GM23338 (cell line): ENCODE data around the gene CHRNA5. TPM values are rescaled to one million over a fixed set of nuclear protein-coding genes. Genes with fewer than 3 reads are reported as not detected.

Source experiments
- ATAC-seq: fragments of 200-7000 bp; cut with Tn5 transposase; 3 replicates; pipeline ENCODE4 v1.9.1; 2020
- DNase-seq: peaks from one replicate; pipeline ENCODE4 v3.0.0-alpha.2; 2015; ENCODE audit warnings: low spot score
- H2AFZ ChIP-seq: fragments of 200-600 bp; sonication (generic); 2 replicates; pipeline ENCODE4 v1.8.0; 2016; ENCODE audit warnings: antibody characterized with exemption, mild to moderate bottlenecking, moderate library complexity
- H3F3A ChIP-seq: fragments of 200-600 bp; sonication (generic); replicated peaks from 2 replicates; pipeline ENCODE4 v1.8.0; 2017; ENCODE audit warnings: antibody characterized with exemption, mixed run types, low read depth
- H3K27ac ChIP-seq: fragments of 200-600 bp; sonication (generic); 2 replicates; pipeline ENCODE4 v1.6.1; 2016; ENCODE audit warnings: low read depth
- H3K27me3 ChIP-seq: fragments of 200-600 bp; sonication (generic); 2 replicates; pipeline ENCODE4 v1.8.0; 2016; ENCODE audit warnings: mild to moderate bottlenecking, mixed run types, moderate library complexity; ENCODE audit not compliant: insufficient read depth
- H3K36me3 ChIP-seq: fragments of 200-600 bp; sonication (generic); 2 replicates; pipeline ENCODE4 v1.8.0; 2016; ENCODE audit warnings: mild to moderate bottlenecking; ENCODE audit not compliant: insufficient read depth
- H3K4me1 ChIP-seq: fragments of 200-600 bp; sonication (generic); 2 replicates; pipeline ENCODE4 v1.8.0; 2016; ENCODE audit warnings: mild to moderate bottlenecking, moderate library complexity; ENCODE audit not compliant: insufficient read depth
- H3K4me2 ChIP-seq: fragments of 200-600 bp; sonication (generic); 2 replicates; pipeline ENCODE4 v1.7.1; 2017; ENCODE audit warnings: mixed run types
- H3K4me3 ChIP-seq: fragments of 200-600 bp; sonication (generic); 2 replicates; pipeline ENCODE4 v1.6.1; 2016; ENCODE audit warnings: mixed run types
- H3K79me2 ChIP-seq: fragments of 200-600 bp; sonication (generic); replicated peaks from 2 replicates; pipeline ENCODE4 v1.8.0; 2017; ENCODE audit warnings: mild to moderate bottlenecking; ENCODE audit not compliant: insufficient read depth
- H3K9me2 ChIP-seq: fragments of 200-600 bp; sonication (generic); 2 replicates; pipeline ENCODE4 v1.8.0; 2017; ENCODE audit not compliant: insufficient read depth
- H4K20me1 ChIP-seq: fragments of 200-600 bp; sonication (generic); replicated peaks from 2 replicates; pipeline ENCODE4 v1.8.0; 2017; ENCODE audit warnings: mild to moderate bottlenecking; ENCODE audit not compliant: insufficient read depth
- H3K27ac Mint-ChIP-seq: 2 replicates; pipeline ENCODE4 v1.8.0; 2020; ENCODE audit warnings: inconsistent platforms, mild to moderate bottlenecking, moderate library complexity, mixed read lengths
- H3K27me3 Mint-ChIP-seq: 3 replicates; pipeline ENCODE4 v1.8.0; 2022; ENCODE audit warnings: low read depth, mild to moderate bottlenecking, moderate library complexity, mixed read lengths, inconsistent platforms; ENCODE audit not compliant: insufficient read depth, poor library complexity
- H3K36me3 Mint-ChIP-seq: 3 replicates; pipeline ENCODE4 v1.8.0; 2021; ENCODE audit warnings: low read depth, mild to moderate bottlenecking, inconsistent platforms, moderate library complexity, mixed read lengths
- H3K4me1 Mint-ChIP-seq: 3 replicates; pipeline ENCODE4 v1.8.0; 2020; ENCODE audit warnings: mild to moderate bottlenecking, inconsistent platforms, mixed read lengths
- H3K4me3 Mint-ChIP-seq: 3 replicates; pipeline ENCODE4 v1.8.0; 2021; ENCODE audit warnings: moderate library complexity, mild to moderate bottlenecking, inconsistent platforms, mixed read lengths
- H3K9me3 Mint-ChIP-seq: 3 replicates; pipeline ENCODE4 v1.8.0; 2020; ENCODE audit warnings: moderate library complexity, mild to moderate bottlenecking, inconsistent platforms, mixed read lengths
- EZH2phosphoT487 ChIP-seq: fragments of 200-600 bp; sonication (generic); IDR thresholded peaks from one replicate; pipeline ENCODE4 v1.8.1; 2018; ENCODE audit warnings: antibody characterized with exemption; ENCODE audit not compliant: unreplicated experiment
- JUNB ChIP-seq: IDR thresholded peaks from one replicate; pipeline ENCODE4 v1.6.1; 2016; ENCODE audit warnings: antibody characterized with exemption; ENCODE audit not compliant: unreplicated experiment
- NANOG ChIP-seq: IDR thresholded peaks from 2 replicates; pipeline ENCODE4 v1.6.1; 2016; ENCODE audit warnings: antibody characterized with exemption, borderline replicate concordance
- STAT1 ChIP-seq: IDR thresholded peaks from one replicate; pipeline ENCODE4 v1.6.1; 2016; ENCODE audit warnings: antibody characterized with exemption; ENCODE audit not compliant: unreplicated experiment
- ZNF114 ChIP-seq: fragments of 250-450 bp; sonication (Bioruptor Pico); IDR thresholded peaks from 2 replicates; pipeline ENCODE4 v1.5.0; 2020; ENCODE audit warnings: mild to moderate bottlenecking, moderate library complexity
- ZNF331 ChIP-seq: fragments of 250-450 bp; sonication (Bioruptor Pico); IDR thresholded peaks from 2 replicates; pipeline ENCODE4 v1.5.0; 2020; ENCODE audit warnings: low read depth, mild to moderate bottlenecking, moderate library complexity
- polyA plus RNA-seq: library from polyadenylated mRNA; unstranded; fragments of >200 nt; fragmentation: Nextera tagmentation; extraction: Ambion mirVana; gene quantifications from 2 replicates; pipeline ENCODE4 v1.2.1, GENCODE V29; 2016
- total RNA-seq: library from RNA; depleted of rRNA; stranded (reverse); fragments of >200 nt; shearing (Covaris generic); gene quantifications from 2 replicates; pipeline ENCODE4 v1.2.3, GENCODE V29; 2014
- TF ChIP-seq, protein P1 (sequence below), 2 experiments: fragments of 200-600 bp in 1 of 2; sonication (generic) in 1 of 2; conservative IDR thresholded peaks; 2 replicates each; pipeline versions ENCODE4 v1.5.1 to v1.6.1; 2016 to 2017; ENCODE audit warnings: antibody characterized with exemption in 2 of 2, low read depth in 2 of 2, mild to moderate bottlenecking in 2 of 2, moderate library complexity in 1 of 2
- TF ChIP-seq, protein P2 (sequence below): IDR thresholded peaks from one replicate; pipeline ENCODE4 v1.6.1; 2018; ENCODE audit warnings: antibody characterized with exemption; ENCODE audit not compliant: unreplicated experiment
- TF ChIP-seq, protein P3 (sequence below): IDR thresholded peaks from 2 replicates; pipeline ENCODE4 v1.6.1; 2016; ENCODE audit warnings: antibody characterized with exemption
- TF ChIP-seq, protein P4 (sequence below): fragments of 250-450 bp; sonication (Bioruptor Pico); IDR thresholded peaks from 2 replicates; pipeline ENCODE4 v1.5.0; 2020; ENCODE audit warnings: mild to moderate bottlenecking, moderate library complexity

The CHRNA5 gene
- total and polyA plus RNA-seq, 2 experiments from 2014 or later: 19.6 to 23.3 TPM

DNA sequence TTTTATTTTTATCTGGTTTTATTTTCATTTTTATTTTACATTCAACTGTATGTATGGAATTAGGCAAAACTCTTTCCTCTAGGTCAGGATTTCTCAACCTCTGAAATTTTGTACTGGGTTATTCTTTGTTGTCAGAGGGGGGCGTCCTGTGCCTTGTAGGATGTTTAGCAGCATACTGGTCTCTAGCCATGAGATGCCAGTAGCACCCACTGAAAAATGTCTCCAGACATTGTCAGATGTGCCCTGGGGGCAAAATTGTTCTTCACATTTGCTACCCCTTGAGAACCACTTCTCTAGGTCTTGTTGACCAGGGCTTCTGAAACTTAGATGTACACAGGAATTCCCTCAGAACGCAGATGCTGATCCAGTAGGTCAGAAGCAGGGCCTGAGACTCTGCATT is 5.4 kb downstream of the CHRNA5 start (continued):
- TF ChIP-seq, protein P1, sequence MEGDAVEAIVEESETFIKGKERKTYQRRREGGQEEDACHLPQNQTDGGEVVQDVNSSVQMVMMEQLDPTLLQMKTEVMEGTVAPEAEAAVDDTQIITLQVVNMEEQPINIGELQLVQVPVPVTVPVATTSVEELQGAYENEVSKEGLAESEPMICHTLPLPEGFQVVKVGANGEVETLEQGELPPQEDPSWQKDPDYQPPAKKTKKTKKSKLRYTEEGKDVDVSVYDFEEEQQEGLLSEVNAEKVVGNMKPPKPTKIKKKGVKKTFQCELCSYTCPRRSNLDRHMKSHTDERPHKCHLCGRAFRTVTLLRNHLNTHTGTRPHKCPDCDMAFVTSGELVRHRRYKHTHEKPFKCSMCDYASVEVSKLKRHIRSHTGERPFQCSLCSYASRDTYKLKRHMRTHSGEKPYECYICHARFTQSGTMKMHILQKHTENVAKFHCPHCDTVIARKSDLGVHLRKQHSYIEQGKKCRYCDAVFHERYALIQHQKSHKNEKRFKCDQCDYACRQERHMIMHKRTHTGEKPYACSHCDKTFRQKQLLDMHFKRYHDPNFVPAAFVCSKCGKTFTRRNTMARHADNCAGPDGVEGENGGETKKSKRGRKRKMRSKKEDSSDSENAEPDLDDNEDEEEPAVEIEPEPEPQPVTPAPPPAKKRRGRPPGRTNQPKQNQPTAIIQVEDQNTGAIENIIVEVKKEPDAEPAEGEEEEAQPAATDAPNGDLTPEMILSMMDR (conservative IDR thresholded peaks at IDR 0.05; ENCODE audit: low read depth in 2 of 2): peak; percentile 28 to 50
- TF ChIP-seq JUNB: no peak

DNA sequence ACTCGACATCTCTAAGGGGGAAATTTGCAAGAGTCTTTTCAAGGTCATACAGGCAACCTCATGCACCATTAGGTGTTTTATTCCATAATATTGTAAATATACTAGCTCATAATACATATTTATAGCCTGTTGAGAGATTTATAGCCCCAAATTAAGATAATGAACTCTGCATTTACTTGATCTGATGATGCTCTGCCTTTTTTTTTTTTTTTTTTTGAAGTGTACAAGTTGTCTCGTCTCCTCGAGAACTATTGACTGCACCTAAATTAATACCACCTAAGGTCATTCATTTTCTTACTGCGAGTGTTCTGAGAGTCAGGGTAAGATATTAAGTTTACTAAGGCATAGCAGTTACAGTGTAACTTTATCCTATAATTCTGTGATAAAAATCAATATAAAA is 6.1 kb downstream of the CHRNA5 start:
- Histone ChIP-seq H4K20me1 (peaks cover 12% of the 10 kb centered on the region), H3F3A (no peaks in the 10 kb centered on the region), H3K79me2 (peaks cover 96% of the 10 kb centered on the region), H2AFZ (no peak overlapping the region), H3K4me3 (no peak overlapping the region), H3K27me3 (no peaks in the 10 kb centered on the region), H3K9me2 (no peaks in the 10 kb centered on the region), H3K4me1 (0 out of 2 replicates have a peak, but pooled peaks cover 11% of the 10 kb centered on the region), H3K4me2 (no peak overlapping the region), H3K27ac (no peak overlapping the region), H3K36me3 (no peaks in the 10 kb centered on the region)
- Mint-ChIP-seq H3K36me3 (no peaks in the 10 kb centered on the region; the same call in 2 of the 3 replicates), H3K27me3 (peaks cover 2% of the 10 kb centered on the region), H3K4me3 (no peak overlapping the region), H3K4me1 (peaks cover 11% of the 10 kb centered on the region; the same call in 2 of the 3 replicates), H3K9me3 (no peaks in the 10 kb centered on the region), H3K27ac (no peak overlapping the region)
- DNase-seq (no peak), ATAC-seq (no peak)
- TF ChIP-seq ZNF331 (CRISPR knock-in tag) (no peak), ZNF114 (no peak), STAT1 (no peak), EZH2phosphoT487 (no peak), NANOG (no peak), JUNB (no peak)
- TF ChIP-seq, protein P2, sequence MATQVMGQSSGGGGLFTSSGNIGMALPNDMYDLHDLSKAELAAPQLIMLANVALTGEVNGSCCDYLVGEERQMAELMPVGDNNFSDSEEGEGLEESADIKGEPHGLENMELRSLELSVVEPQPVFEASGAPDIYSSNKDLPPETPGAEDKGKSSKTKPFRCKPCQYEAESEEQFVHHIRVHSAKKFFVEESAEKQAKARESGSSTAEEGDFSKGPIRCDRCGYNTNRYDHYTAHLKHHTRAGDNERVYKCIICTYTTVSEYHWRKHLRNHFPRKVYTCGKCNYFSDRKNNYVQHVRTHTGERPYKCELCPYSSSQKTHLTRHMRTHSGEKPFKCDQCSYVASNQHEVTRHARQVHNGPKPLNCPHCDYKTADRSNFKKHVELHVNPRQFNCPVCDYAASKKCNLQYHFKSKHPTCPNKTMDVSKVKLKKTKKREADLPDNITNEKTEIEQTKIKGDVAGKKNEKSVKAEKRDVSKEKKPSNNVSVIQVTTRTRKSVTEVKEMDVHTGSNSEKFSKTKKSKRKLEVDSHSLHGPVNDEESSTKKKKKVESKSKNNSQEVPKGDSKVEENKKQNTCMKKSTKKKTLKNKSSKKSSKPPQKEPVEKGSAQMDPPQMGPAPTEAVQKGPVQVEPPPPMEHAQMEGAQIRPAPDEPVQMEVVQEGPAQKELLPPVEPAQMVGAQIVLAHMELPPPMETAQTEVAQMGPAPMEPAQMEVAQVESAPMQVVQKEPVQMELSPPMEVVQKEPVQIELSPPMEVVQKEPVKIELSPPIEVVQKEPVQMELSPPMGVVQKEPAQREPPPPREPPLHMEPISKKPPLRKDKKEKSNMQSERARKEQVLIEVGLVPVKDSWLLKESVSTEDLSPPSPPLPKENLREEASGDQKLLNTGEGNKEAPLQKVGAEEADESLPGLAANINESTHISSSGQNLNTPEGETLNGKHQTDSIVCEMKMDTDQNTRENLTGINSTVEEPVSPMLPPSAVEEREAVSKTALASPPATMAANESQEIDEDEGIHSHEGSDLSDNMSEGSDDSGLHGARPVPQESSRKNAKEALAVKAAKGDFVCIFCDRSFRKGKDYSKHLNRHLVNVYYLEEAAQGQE: no peak
- TF ChIP-seq, protein P3, sequence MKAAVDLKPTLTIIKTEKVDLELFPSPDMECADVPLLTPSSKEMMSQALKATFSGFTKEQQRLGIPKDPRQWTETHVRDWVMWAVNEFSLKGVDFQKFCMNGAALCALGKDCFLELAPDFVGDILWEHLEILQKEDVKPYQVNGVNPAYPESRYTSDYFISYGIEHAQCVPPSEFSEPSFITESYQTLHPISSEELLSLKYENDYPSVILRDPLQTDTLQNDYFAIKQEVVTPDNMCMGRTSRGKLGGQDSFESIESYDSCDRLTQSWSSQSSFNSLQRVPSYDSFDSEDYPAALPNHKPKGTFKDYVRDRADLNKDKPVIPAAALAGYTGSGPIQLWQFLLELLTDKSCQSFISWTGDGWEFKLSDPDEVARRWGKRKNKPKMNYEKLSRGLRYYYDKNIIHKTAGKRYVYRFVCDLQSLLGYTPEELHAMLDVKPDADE: no peak
- TF ChIP-seq, protein P4, sequence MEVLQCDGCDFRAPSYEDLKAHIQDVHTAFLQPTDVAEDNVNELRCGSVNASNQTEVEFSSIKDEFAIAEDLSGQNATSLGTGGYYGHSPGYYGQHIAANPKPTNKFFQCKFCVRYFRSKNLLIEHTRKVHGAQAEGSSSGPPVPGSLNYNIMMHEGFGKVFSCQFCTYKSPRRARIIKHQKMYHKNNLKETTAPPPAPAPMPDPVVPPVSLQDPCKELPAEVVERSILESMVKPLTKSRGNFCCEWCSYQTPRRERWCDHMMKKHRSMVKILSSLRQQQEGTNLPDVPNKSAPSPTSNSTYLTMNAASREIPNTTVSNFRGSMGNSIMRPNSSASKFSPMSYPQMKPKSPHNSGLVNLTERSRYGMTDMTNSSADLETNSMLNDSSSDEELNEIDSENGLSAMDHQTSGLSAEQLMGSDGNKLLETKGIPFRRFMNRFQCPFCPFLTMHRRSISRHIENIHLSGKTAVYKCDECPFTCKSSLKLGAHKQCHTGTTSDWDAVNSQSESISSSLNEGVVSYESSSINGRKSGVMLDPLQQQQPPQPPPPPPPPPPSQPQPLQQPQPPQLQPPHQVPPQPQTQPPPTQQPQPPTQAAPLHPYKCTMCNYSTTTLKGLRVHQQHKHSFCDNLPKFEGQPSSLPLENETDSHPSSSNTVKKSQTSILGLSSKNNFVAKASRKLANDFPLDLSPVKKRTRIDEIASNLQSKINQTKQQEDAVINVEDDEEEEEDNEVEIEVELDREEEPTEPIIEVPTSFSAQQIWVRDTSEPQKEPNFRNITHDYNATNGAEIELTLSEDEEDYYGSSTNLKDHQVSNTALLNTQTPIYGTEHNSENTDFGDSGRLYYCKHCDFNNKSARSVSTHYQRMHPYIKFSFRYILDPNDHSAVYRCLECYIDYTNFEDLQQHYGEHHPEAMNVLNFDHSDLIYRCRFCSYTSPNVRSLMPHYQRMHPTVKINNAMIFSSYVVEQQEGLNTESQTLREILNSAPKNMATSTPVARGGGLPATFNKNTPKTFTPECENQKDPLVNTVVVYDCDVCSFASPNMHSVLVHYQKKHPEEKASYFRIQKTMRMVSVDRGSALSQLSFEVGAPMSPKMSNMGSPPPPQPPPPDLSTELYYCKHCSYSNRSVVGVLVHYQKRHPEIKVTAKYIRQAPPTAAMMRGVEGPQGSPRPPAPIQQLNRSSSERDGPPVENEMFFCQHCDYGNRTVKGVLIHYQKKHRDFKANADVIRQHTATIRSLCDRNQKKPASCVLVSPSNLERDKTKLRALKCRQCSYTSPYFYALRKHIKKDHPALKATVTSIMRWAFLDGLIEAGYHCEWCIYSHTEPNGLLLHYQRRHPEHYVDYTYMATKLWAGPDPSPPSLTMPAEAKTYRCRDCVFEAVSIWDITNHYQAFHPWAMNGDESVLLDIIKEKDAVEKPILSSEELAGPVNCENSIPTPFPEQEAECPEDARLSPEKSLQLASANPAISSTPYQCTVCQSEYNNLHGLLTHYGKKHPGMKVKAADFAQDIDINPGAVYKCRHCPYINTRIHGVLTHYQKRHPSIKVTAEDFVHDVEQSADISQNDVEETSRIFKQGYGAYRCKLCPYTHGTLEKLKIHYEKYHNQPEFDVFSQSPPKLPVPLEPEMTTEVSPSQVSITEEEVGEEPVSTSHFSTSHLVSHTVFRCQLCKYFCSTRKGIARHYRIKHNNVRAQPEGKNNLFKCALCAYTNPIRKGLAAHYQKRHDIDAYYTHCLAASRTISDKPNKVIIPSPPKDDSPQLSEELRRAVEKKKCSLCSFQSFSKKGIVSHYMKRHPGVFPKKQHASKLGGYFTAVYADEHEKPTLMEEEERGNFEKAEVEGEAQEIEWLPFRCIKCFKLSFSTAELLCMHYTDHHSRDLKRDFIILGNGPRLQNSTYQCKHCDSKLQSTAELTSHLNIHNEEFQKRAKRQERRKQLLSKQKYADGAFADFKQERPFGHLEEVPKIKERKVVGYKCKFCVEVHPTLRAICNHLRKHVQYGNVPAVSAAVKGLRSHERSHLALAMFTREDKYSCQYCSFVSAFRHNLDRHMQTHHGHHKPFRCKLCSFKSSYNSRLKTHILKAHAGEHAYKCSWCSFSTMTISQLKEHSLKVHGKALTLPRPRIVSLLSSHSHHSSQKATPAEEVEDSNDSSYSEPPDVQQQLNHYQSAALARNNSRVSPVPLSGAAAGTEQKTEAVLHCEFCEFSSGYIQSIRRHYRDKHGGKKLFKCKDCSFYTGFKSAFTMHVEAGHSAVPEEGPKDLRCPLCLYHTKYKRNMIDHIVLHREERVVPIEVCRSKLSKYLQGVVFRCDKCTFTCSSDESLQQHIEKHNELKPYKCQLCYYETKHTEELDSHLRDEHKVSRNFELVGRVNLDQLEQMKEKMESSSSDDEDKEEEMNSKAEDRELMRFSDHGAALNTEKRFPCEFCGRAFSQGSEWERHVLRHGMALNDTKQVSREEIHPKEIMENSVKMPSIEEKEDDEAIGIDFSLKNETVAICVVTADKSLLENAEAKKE (CRISPR knock-in tag): no peak
- TF ChIP-seq, protein P1 (conservative IDR thresholded peaks at IDR 0.05; ENCODE audit: low read depth in 2 of 2): no peak
